HG03095 (cell line): Measurements from ENCODE around the gene OMD.
"Not testable (repeated sequence)": the region's sequence is repeated elsewhere in the genome, so short reads cannot be mapped to it uniquely, and the experiment has no call there.

Experiments used
- ATAC-seq: cut with Tn5 transposase; IDR thresholded peaks from one replicate; pipeline ENCODE4 v1.9.1; 2021; ENCODE audit warnings: moderate library complexity; ENCODE audit not compliant: unreplicated experiment

OMD gene

DNA sequence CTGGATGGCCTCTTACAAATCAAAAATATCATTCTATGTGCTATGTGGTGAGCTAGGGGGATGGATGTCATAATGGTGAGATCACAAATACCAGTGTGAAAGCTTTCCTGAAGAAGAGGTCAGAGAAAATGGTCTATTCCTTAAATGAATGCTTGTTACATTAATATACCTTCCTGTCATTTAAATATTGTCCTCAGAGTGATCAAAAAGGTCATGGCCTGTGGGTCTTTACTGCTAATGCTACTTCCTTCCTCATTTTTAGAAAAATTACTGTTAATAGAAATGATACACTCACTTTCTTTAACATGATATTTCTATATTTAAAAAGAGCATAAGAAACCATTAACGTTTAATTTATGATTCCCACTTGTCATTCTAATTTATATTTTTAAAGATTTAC is 9.7 kb downstream of the OMD start:
- no peak for ATAC-seq

DNA sequence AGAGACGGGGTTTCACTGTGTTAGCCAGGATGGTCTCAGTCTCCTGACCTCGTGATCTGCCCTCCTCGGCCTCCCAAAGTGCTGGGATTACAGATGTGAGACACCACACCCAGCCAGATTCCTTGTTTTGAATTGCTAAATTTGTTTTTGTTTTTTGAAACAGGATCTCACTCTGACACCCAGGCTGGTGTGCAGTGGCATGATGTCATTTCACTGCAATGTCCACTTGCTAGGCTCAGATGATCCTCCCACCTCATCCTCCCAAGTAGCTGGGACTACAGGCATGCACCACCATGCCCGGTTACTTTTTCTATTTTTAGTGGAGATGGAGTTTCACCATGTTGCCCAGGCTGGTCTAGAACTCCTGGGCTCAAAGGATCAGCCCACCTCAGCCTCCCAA is 13.1 kb downstream of the OMD start:
- ATAC-seq, result not testable (repeated sequence)

DNA sequence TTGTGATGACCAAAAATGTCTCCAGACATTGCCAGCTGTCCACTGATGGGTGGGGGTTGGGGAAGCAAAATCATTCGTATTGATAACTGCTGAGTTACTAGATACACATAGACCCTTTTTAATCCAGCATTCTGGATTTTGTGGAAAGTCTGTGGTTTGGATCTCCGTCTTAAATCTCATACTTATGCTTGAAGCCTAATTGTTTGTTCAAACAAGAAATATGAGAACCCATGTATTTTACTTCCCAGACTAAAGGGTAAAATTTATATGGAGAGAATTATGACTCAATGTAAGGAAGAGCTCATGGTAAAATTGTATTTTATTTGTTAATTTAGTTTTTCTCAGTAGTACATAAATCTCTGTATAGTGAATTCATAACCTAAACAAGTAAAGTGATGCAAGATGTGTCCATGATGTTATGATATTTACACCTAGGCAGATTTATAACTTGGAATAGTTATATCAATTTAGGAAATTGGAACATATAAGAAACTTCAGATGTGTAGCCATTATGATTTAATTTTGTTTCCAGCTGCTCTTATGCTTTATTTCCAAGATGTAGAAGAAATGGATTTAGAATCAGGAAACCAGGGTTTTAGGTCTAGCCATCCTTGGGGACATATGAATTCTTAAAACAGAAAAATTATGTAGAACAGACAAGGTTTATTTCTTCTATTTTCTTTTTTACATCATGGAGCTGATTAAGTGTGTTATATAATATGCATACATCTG is 15.4 kb downstream of the OMD start:
- no peak for ATAC-seq

DNA sequence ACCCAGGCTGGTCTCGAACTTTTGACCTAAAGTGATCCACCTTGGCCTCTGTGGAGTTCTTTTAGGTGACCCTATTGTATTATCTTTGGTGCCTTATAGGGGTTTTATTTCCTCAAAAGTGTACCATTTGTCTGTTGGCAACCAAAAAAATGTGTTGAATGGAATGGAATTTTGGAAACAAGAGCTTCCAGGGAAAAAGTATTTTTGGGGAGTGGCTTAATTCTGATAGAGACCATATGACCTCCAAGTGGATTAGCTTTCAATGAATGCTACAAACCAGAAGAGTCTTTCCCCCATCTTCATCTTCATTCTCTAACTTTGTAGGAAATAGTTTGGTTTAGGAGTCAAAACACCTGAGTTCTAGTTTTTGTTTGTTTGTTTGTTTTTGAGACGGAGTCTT is 16.5 kb downstream of the OMD start:
- ATAC-seq, result no peak

- peak; percentile 84 for ATAC-seq
These were observed 17.8 kb downstream of the OMD start for GRCh38 chr9:92406477-92406876.

GRCh38 chr9:92405818-92406217 is 18.5 kb downstream of the OMD start:
- ATAC-seq, result no peak

- no peak for ATAC-seq
These were observed 20.0 kb downstream of the OMD start, which contains the start of gene OGN for GRCh38 chr9:92404042-92404836. OGN (minus strand) TSS chr9:92404578; CDS start chr9:92403407, 1,171 bp downstream.

GRCh38 chr9:92402826-92403745 is 21.2 kb downstream of the OMD start:
- ATAC-seq, result no peak

- ATAC-seq, result no peak
These were observed 21.9 kb downstream of the OMD start for GRCh38 chr9:92402360-92402759.

DNA sequence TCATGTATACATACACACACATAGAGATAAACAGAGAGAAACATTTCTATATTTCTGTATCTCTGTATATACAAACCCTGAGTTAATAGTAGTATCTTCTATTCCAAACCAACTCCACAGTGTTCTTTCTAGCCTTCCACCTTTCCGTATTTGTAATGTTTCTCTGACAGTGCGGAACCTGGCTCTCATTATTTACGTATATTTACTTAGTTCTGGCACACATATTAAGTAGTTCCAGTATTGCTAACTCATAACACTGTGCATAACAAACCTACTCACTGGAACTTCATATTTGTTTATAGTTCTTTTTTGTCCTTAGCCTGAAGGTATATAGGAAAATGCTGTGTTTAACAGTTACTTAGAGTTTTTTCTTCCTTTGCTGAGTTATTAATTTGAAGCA is 26.4 kb downstream of the OMD start:
- no peak for ATAC-seq

- ATAC-seq, result no peak
These were observed 28.7 kb downstream of the OMD start for GRCh38 chr9:92395617-92396016.

- ATAC-seq, result no peak
These were observed 30.6 kb downstream of the OMD start for GRCh38 chr9:92393686-92394085.

- ATAC-seq, result no peak
These were observed 31.6 kb downstream of the OMD start for GRCh38 chr9:92392690-92393089.

DNA sequence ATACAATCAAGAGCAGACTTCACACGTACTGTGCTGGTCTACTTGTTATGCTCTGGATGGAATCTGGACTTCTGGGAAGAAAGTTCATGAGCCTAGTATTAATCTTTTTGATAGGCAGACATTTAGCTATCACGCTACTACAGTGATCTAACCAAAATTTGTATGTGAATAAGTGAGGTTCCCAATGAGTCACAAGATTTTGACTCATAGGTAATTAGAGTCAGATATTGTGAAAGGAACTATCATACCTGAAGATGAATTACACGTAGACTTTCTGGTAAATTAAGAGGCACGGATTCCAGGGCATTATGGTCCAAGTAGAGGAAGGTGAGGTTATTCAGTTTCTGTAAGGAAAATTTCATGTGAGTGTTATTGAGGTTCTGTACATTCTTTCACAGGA is 38.3 kb downstream of the OMD start:
- no peak for ATAC-seq

DNA sequence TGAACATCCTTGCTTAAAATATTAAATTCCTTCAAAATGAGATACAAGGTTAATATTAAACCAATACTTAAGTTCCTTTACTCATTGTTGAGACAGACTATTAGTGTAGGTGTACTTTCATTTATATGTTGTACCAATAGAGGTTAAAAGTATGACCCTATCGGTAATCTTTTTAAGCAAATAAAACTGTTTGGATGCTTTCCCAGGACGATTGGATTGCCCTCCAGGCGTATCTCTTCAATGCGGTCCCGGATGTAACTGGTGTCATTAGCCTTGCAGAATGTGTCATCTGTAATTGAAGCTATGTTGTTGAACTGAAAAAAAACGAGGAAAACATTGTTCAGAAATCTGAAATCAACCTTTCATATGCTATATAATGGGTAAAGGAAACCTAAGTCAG is 38.8 kb downstream of the OMD start:
- no peak for ATAC-seq

- ATAC-seq, result no peak
These were observed 39.3 kb downstream of the OMD start for GRCh38 chr9:92385001-92385400.

- ATAC-seq, result no peak
These were observed 39.9 kb downstream of the OMD start for GRCh38 chr9:92384375-92384774.

- no peak for ATAC-seq
These were observed 42.5 kb downstream of the OMD start for GRCh38 chr9:92381775-92382174.

GRCh38 chr9:92380603-92381002 is 43.7 kb downstream of the OMD start:
- no peak for ATAC-seq

DNA sequence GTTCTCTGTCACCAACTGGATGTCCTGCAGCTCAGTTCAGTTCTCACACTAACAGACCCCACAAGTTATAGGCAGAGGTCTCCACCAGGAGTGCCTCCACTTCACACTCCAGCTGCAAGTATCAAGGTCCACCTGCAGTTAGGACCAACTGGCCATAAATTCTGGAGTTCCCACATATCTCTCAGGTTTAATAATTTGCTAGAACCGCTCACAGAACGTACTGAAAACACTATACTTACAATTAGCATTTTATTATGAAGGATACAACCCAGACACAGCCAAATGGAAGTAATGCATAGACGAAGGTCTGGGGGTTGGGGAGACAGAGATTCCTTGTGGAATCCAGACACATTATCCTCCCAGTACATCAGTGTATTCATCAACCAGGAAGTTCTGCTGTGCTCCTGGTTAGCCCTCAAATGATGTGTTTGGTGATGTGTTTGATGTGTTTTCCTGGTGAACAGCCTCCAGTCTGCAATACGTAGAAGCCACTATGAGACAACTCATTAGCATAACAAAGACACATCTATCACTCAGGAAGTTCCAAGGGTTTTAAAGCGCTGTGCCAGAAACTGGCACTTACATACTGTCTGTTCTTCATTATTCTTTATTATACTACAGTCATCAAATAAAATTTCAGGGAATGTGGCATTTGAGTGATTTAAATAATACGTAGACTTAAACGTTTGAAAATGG is 45.3 kb downstream of the OMD start:
- ATAC-seq, result no peak

DNA sequence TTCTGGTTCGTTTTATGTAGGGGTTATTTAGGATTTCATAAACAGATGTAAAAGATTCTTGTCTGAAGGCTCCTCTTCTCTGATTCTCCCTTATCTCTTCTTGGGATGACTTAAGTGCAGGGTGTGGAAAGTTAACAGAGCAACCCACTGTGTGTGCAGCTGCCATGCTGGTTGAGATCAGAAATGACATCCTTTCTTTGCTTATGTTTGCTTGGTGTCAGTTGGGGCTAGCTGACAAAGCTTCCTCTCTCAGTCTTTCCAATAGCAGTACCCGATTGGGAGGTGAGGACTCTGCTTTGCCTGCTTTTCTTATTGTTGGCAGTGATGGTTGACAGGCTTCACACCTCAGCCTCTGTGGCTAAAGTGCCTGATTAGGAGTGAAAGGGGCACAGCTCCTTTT is 46.4 kb downstream of the OMD start:
- no peak for ATAC-seq
